NCI-H2227 (cell line): Measurements from ENCODE around the gene SNRPF.

ENCODE experiments used
- DNase-seq: peaks from one replicate; lab custom pipeline; 2025; ENCODE audit not compliant: unreplicated experiment; lab: John Stamatoyannopoulos, UW

SNRPF gene

DNA sequence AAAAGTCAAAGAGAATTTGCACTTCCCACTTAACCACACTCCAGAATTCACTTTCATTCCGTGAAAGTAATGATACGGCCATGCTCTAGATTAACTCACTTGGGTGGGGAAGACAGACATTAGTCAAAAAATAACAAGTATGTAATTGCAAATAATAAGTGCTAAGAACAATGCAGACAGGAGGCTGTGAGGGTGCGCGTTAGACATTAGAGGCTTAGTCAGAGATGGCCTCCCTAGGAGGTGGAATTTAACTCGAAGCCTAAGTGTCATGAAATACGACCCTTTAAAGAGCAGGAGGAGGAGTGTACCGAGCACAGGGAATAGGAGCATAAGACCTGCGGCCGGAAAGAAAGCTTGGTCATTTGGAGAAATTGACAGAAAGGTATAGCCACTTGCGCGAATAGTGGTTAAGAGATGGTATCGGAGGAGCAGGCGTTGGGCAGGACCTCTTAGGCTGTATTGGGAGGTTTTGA, 628 bp downstream of the SNRPF start:
- peak; percentile 47 for DNase-seq

DNA sequence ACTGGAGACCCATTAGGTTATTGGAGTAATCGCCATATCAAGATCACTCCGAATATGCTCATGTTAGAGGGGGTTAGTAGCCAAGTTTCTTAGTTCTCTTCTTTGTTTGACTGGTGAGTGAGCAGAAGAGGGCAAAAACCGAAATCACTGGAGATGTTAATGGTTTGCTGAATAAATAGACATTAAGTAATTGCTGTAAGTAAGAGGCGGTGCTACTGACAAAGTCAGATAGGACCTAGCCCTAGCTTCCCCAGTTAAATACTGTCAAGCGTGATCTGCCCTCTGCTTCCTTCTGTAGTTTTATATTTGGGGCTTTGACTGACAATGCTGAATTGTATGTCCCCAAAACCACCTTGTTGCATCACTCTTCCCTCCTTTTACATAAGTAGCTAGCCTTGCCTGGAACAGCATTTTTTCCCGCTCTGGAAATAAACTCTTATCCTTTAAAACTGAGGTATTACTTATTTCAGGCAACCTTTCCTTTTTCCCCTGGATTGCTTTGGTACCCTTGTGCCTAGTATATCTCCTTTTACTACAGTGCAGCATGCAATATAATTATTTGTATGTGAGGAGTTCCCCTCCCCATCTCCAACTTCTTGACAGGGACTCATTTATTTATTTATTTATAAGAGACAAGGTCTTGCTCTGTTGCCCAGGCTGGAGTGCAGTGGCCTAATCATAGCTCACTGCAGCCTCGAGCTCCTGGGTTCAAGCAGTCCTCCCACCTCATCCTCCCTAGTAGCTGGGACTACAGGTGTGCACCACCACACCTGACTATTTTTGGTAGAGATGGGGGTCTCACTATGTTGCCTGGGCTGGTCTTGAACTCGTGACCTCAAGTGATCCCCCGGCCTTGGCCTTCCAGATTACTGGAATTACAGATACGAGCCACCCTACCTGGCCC, 1.4 kb downstream of the SNRPF start:
- no peak for DNase-seq

- no peak for DNase-seq
Observed at GRCh38 chr12:95862038-95862437, 3.3 kb downstream of the SNRPF start.

GRCh38 chr12:95863337-95863736, 4.6 kb downstream of the SNRPF start:
- no peak for DNase-seq

DNA sequence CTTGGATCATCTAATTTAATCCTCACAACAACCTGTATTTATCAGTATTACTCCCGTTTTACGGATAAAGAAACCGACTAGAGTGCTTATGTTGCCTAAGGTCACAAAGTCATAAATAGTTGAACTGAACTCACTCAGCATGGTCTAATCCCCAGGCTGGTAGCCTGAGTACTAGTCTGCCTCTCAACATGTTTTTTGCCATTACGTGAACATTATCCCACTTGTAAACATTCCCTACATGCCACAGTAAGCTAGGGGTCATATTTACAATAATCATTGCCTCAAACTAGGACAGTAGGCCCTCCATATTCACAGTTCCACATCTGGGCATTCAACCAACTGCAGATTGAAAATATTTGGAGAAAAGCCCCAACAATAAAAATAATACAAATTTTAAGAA, 12.1 kb downstream of the SNRPF start:
- DNase-seq, result no peak

- no peak for DNase-seq
Observed at GRCh38 chr12:95874452-95874851, 15.7 kb downstream of the SNRPF start.

DNA sequence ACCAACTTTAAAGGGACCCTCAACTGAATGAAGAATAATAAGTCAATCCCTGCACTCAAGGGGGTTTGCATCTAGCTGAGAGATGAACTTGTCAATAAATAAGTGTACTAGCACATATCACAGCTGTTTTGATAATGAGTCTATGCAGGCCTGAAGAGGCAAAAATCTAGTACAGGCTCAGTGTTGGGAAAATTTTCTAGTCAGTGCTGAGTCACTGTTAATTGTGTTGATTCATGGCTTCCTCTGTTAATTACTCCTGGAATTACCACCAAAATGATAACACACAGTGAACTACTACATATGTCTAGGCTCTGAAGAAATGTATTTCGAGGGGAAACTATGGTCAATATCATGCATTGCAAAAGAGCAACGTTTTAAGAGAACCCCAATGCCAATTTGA, 18.9 kb downstream of the SNRPF start:
- DNase-seq, result no peak

- DNase-seq, result no peak
Observed at GRCh38 chr12:95880895-95881294, 22.1 kb downstream of the SNRPF start.

DNA sequence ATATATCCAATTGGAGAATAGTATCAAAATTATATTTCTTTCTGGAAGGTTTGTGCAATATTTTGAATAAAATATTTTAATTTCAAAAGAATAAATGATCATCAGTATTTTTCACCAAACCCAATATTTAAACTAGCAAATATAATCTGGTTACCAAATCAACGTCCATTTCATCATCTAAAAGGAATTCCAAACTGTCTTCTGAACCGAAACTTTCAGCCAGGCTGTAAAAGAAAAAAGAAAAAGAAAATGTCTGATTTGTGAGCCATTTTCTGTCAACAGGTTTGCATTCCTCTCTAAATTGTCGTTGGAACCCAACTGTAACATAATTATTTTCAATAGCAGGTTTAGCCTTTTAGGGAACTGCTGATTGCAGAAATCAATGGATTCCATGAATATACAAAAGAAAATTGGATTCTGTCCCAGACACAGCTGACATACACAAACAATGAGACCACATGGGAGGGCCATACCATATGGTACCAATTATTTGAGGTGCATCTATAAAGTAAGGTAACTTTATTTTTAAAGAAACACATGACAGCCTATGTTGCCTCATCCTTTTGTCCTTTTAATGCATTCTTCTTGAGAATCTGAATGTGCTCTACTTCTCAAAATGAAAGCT, 22.7 kb downstream of the SNRPF start:
- peak; percentile 27 for DNase-seq

GRCh38 chr12:95882080-95882479, 23.3 kb downstream of the SNRPF start:
- no peak for DNase-seq

DNA sequence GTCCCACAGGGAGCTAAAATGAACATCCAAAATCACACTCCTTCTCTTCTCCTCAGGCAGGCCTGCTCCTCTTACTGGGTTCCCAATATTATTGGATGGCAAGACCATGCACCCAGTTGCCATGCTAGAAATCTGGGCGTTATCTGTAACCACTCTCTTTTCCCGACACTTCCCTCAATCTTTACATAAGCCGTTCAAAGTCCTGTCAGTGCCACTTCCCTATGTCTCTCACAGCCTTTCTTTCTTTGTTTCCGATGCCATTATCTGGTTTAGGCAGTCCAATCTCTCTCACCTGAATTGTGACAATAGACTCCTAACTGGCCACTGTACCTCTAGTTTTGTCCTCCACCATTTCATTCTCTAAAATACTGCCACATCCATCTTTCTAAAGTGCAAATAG, 24.1 kb downstream of the SNRPF start:
- no peak for DNase-seq

DNA sequence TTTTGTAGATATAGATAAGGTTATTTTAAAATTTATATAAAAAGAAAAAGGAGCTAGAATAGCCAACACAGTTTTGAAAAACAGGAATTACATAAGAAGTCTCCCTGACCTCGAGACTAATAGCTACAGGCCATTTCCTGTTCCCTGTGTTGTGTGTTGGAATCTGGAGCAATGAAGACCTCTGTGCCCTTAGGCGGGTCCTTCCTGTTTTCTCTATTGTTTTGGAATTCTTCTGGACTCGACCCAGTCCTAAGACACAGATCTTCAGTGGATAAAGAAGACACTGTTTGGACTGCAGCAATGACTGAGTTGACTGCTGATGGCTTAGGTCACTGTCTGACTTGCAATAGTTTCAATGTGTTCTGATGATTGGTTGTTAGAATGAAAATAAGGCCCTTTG, 26.2 kb downstream of the SNRPF start:
- no peak for DNase-seq

GRCh38 chr12:95887311-95887710, 28.6 kb downstream of the SNRPF start:
- no peak for DNase-seq

DNA sequence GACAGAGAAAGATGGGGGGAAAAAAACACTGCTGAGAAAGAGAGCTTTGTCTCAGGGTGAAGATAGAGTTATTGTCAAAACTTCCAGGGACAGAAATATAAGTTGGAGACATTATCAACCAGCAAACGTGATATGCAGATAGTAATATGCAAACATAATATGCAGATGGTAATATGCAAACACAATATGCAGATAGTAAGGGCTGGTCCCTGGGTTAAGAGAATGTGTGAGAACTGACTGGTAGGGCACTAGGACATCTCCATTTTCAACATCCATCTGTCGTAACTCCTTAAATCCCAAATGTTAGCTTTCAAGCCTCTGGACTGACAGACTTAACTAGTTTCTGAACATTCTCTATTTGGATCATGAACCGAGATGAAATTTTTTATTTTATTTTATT, 32.2 kb downstream of the SNRPF start:
- no peak for DNase-seq

GRCh38 chr12:95896846-95897245, 38.1 kb downstream of the SNRPF start:
- no peak for DNase-seq

- no peak for DNase-seq
Observed at GRCh38 chr12:95898081-95898480, 39.3 kb downstream of the SNRPF start.

- no peak for DNase-seq
Observed at GRCh38 chr12:95908573-95908972, 49.8 kb downstream of the SNRPF start.

GRCh38 chr12:95909871-95910270, 51.1 kb downstream of the SNRPF start:
- DNase-seq, result no peak
